ENCODE results near the gene VWF. TPM values are rescaled to one million over a fixed set of nuclear protein-coding genes. Genes with fewer than 3 reads are reported as not detected.

VWF gene
- total and polyA plus RNA-seq, 2 donors (not counting 1 experiment from before 2014, with no cell fraction given): not detected

GRCh38 chr12:5923751-5924150 lies 200.7 kb downstream of the VWF start:
- WGBS (ENCODE audit: insufficient coverage): no CpG with 5 or more reads among the region's 5 CpGs
- no peak overlapping the region for H2AFZ ChIP-seq (ENCODE audit: insufficient read depth, low read depth, low read length, poor library complexity, severe bottlenecking)

DNA sequence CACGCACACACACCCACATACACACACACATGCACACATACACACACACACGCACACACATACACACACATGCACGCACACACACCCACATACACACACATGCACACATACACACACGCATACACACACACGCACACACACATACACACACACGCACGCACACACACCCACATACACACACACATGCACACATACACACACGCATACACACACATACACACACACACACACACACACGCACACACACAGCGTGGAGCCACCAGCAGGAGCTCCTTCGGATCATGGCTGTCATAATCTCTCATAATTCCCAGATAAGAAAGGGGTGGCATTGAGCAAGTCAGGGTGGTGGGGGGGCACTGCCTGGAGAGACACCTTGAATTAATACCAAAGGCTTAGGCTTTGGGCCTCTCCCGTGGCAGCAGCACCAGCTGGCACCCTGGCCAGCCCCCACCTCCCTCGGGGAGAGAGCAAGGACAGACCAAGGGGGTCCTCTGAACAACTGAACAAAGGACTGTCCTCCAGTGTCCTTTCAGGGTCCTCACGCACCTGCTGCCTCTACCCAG lies 201.3 kb downstream of the VWF start:
- Histone ChIP-seq H3K9me3 (ENCODE audit: control extremely low read depth in 1 of 3, control insufficient read depth in 2 of 3, insufficient read depth in 1 of 3, low read length in 2 of 3) (peaks cover 0 to 4% (median 0%) of the 10 kb centered on the region in 3 donors), H3K79me2 (ENCODE audit: control insufficient read depth, insufficient read depth, low read length) (no peaks in the 10 kb centered on the region), H4K20me1 (ENCODE audit: control insufficient read depth, insufficient read depth, low read length, poor library complexity, severe bottlenecking) (no peaks in the 10 kb centered on the region), H3K27ac (ENCODE audit: low read length in 2 of 2) (no peak overlapping the region), H3K27me3 (replicated peaks in 1 of 4; ENCODE audit: control extremely low read depth in 1 of 4, control insufficient read depth in 3 of 4, insufficient read depth in 4 of 4, low read length in 3 of 4) (peaks cover 0 to 6% (median 0%) of the 10 kb centered on the region in 4 experiments), H3K4me1 (ENCODE audit: control insufficient read depth in 2 of 2, insufficient read depth in 2 of 2, low read length in 2 of 2) (no peaks in the 10 kb centered on the region), H3K36me3 (replicated peaks in 1 of 2; ENCODE audit: control extremely low read depth in 1 of 2, control insufficient read depth in 1 of 2, extremely low read depth in 1 of 2, insufficient read depth in 2 of 2, low read length in 1 of 2) (no peaks in the 10 kb centered on the region), H3K4me2 (replicated peaks; ENCODE audit: low read depth, low read length, poor library complexity, severe bottlenecking) (no peak overlapping the region), H2AFZ (ENCODE audit: insufficient read depth, low read depth, low read length, poor library complexity, severe bottlenecking) (no peak overlapping the region), H3K9ac (ENCODE audit: low read length) (no peak overlapping the region), H3K4me3 (ENCODE audit: control extremely low read depth in 1 of 5, extremely low read depth in 1 of 5, insufficient read depth in 1 of 5, low read depth in 2 of 5, low read length in 4 of 5) (no peak overlapping the region)
- ChIA-PET POLR2A (no interaction called here), CTCF (no interaction called here)
- Mint-ChIP-seq H3K9me3 (ENCODE audit: insufficient read depth) (no peaks in the 10 kb centered on the region), H3K4me1 (no peaks in the 10 kb centered on the region), H3K27ac (no peak overlapping the region), H3K27me3 (peaks cover 10% of the 10 kb centered on the region), H3K4me3 (no peak overlapping the region)
- intact Hi-C loops (cut with micrococcal nuclease): no loop called here
- no peak for ATAC-seq (ENCODE audit: low read depth)
- no peak for DNase-seq
- 66% methylated on average over 8 of the region's 14 CpGs for WGBS (ENCODE audit: insufficient coverage)
- TF ChIP-seq, protein P1, sequence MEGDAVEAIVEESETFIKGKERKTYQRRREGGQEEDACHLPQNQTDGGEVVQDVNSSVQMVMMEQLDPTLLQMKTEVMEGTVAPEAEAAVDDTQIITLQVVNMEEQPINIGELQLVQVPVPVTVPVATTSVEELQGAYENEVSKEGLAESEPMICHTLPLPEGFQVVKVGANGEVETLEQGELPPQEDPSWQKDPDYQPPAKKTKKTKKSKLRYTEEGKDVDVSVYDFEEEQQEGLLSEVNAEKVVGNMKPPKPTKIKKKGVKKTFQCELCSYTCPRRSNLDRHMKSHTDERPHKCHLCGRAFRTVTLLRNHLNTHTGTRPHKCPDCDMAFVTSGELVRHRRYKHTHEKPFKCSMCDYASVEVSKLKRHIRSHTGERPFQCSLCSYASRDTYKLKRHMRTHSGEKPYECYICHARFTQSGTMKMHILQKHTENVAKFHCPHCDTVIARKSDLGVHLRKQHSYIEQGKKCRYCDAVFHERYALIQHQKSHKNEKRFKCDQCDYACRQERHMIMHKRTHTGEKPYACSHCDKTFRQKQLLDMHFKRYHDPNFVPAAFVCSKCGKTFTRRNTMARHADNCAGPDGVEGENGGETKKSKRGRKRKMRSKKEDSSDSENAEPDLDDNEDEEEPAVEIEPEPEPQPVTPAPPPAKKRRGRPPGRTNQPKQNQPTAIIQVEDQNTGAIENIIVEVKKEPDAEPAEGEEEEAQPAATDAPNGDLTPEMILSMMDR (IDR thresholded peaks at IDR 0.05): no peak
- no peak for TF ChIP-seq EZH2 (IDR thresholded peaks at IDR 0.05; ENCODE audit: borderline replicate concordance, insufficient read depth, low read depth, low read length, poor library complexity, severe bottlenecking)

More at GRCh38 chr12:5923751-5924150, 200.7 kb downstream of the VWF start:
- peaks cover 0 to 6% (median 0%) of the 10 kb centered on the region in 4 experiments for H3K27me3 ChIP-seq (replicated peaks in 1 of 4; ENCODE audit: control extremely low read depth in 1 of 4, control insufficient read depth in 3 of 4, insufficient read depth in 4 of 4, low read length in 3 of 4)
- TF ChIP-seq, protein P1 (IDR thresholded peaks at IDR 0.05): no peak
- TF ChIP-seq EZH2 (IDR thresholded peaks at IDR 0.05; ENCODE audit: borderline replicate concordance, insufficient read depth, low read depth, low read length, poor library complexity, severe bottlenecking): no peak
- ChIA-PET CTCF (no interaction called here), POLR2A (no interaction called here)
- H3K36me3 ChIP-seq (replicated peaks in 1 of 2; ENCODE audit: control extremely low read depth in 1 of 2, control insufficient read depth in 1 of 2, extremely low read depth in 1 of 2, insufficient read depth in 2 of 2, low read length in 1 of 2): no peaks in the 10 kb centered on the region
- DNase-seq (no peak), ATAC-seq (ENCODE audit: low read depth) (no peak)
- no peak overlapping the region for H3K4me3 Mint-ChIP-seq
- H3K27ac ChIP-seq (ENCODE audit: low read length in 2 of 2): no peak overlapping the region
- H3K27ac Mint-ChIP-seq: no peak overlapping the region
- H3K27me3 Mint-ChIP-seq: peaks cover 10% of the 10 kb centered on the region
- H3K9me3 ChIP-seq (ENCODE audit: control extremely low read depth in 1 of 3, control insufficient read depth in 2 of 3, insufficient read depth in 1 of 3, low read length in 2 of 3): peaks cover 0 to 5% (median 0%) of the 10 kb centered on the region in 3 donors
- H3K4me2 ChIP-seq (replicated peaks; ENCODE audit: low read depth, low read length, poor library complexity, severe bottlenecking): no peak overlapping the region
- H3K9ac ChIP-seq (ENCODE audit: low read length): no peak overlapping the region
- H3K4me3 ChIP-seq (ENCODE audit: control extremely low read depth in 1 of 5, extremely low read depth in 1 of 5, insufficient read depth in 1 of 5, low read depth in 2 of 5, low read length in 4 of 5): no peak overlapping the region
- H4K20me1 ChIP-seq (ENCODE audit: control insufficient read depth, insufficient read depth, low read length, poor library complexity, severe bottlenecking): no peaks in the 10 kb centered on the region
- H3K4me1 Mint-ChIP-seq: no peaks in the 10 kb centered on the region
- H3K79me2 ChIP-seq (ENCODE audit: control insufficient read depth, insufficient read depth, low read length): no peaks in the 10 kb centered on the region
- no peaks in the 10 kb centered on the region for H3K9me3 Mint-ChIP-seq (ENCODE audit: insufficient read depth)
- intact Hi-C loops (cut with micrococcal nuclease): no loop called here
- H3K4me1 ChIP-seq (ENCODE audit: control insufficient read depth in 2 of 2, insufficient read depth in 2 of 2, low read length in 2 of 2): no peaks in the 10 kb centered on the region
